HepG2 (cell line): ENCODE results near the gene C1GALT1. TPM values are rescaled to one million over a fixed set of nuclear protein-coding genes. Genes with fewer than 3 reads are reported as not detected.
A peak's percentile ranks its signal among the peaks of the same experiment; 100 is the strongest.

ENCODE experiments used
- ARID3A ChIP-seq: IDR thresholded peaks from 2 replicates; pipeline ENCODE4 v1.6.1; 2012; ENCODE audit warnings: low read depth, low read length, improper control_type of control experiment
- ARID5B ChIP-seq: IDR thresholded peaks from 2 replicates; pipeline ENCODE4 v1.4.0; 2020; ENCODE audit warnings: mild to moderate bottlenecking, missing genetic modification reagents
- ATF1 ChIP-seq: IDR thresholded peaks from 2 replicates; pipeline ENCODE4 v1.6.1; 2016; ENCODE audit warnings: mild to moderate bottlenecking, control low read depth
- ATF4 ChIP-seq, 2 experiments: fragments of 450-650 bp in 1 of 2; sonication (generic) in 1 of 2; formaldehyde crosslinking; IDR thresholded peaks; 2 replicates each; pipeline versions ENCODE4 v1.5.0 to v1.8.0; 2020 to 2022; ENCODE audit warnings: mild to moderate bottlenecking in 1 of 2, missing genetic modification reagents in 1 of 2
- EHMT2 ChIP-seq: fragments of 200-600 bp; sonication (generic); IDR thresholded peaks from 2 replicates; pipeline ENCODE4 v1.7.0; 2017; ENCODE audit warnings: antibody characterized with exemption, low read depth, low read length, borderline replicate concordance
- FOXA3 ChIP-seq: IDR thresholded peaks from 2 replicates; pipeline ENCODE4 v1.6.1; 2016; ENCODE audit warnings: missing genetic modification reagents, missing compliant biosample characterization
- FOXJ3 ChIP-seq: sonication (generic); formaldehyde crosslinking; IDR thresholded peaks from 2 replicates; pipeline ENCODE4 v1.4.0; 2020; ENCODE audit warnings: missing genetic modification reagents, mild to moderate bottlenecking, borderline replicate concordance
- ISL2 ChIP-seq: sonication (generic); formaldehyde crosslinking; IDR thresholded peaks from 2 replicates; pipeline ENCODE4 v1.5.0; 2020; ENCODE audit warnings: missing genetic modification reagents
- KAT8 ChIP-seq: IDR thresholded peaks from 2 replicates; pipeline ENCODE4 v1.6.1; 2016; ENCODE audit warnings: missing genetic modification reagents, missing compliant biosample characterization
- KLF16 ChIP-seq, 2 experiments: sonication (generic) in 1 of 2; formaldehyde crosslinking in 1 of 2; IDR thresholded peaks; 2 replicates each; pipeline versions ENCODE4 v1.6.1 to v1.8.0; 2016 to 2023; ENCODE audit warnings: missing genetic modification reagents in 2 of 2, missing compliant biosample characterization in 1 of 2
- MAX ChIP-seq: IDR thresholded peaks from 2 replicates; pipeline ENCODE4 v1.6.1; 2012; ENCODE audit warnings: inconsistent platforms
- NR2C2 ChIP-seq: sonication (generic); formaldehyde crosslinking; IDR thresholded peaks from 2 replicates; pipeline ENCODE4 v1.4.0; 2020; ENCODE audit warnings: missing genetic modification reagents, mild to moderate bottlenecking, moderate library complexity, borderline replicate concordance
- NR2F2 ChIP-seq: IDR thresholded peaks from 2 replicates; pipeline ENCODE4 v1.6.1; 2012; ENCODE audit warnings: low read depth, inconsistent platforms, borderline replicate concordance
- NR3C1 ChIP-seq: sonication (generic); formaldehyde crosslinking; IDR thresholded peaks from 2 replicates; pipeline ENCODE4 v1.4.0; 2020; ENCODE audit warnings: missing genetic modification reagents
- PPARG ChIP-seq: conservative IDR thresholded peaks from 2 replicates; pipeline ENCODE4 v1.6.1; 2016; ENCODE audit warnings: missing biosample characterization, missing genetic modification reagents
- SAP130 ChIP-seq: IDR thresholded peaks from 2 replicates; pipeline ENCODE4 v1.6.1; 2016; ENCODE audit warnings: low read depth
- ZNF644 ChIP-seq: IDR thresholded peaks from 2 replicates; pipeline ENCODE4 v1.6.1; 2016; ENCODE audit warnings: low read depth
- ZSCAN5A ChIP-seq: sonication (generic); formaldehyde crosslinking; IDR thresholded peaks from 2 replicates; pipeline ENCODE4 v1.8.0; 2022; ENCODE audit warnings: mild to moderate bottlenecking, missing genetic modification reagents, borderline replicate concordance
- polyA plus RNA-seq, 8 experiments: library from polyadenylated mRNA; depleted of rRNA in 3 of 8; stranded (reverse) in 7 of 8; unstranded in 1 of 8; fragments of >200 nt; fragmentation: Illumina TruSeq in 4 of 8; extraction: Trizol in 4 of 8; gene quantifications; 2 replicates each; pipeline versions ENCODE4 v1.2.1 to v1.2.3, GENCODE V29; 2011 to 2016; ENCODE audit warnings: low read depth in 4 of 8, missing spikeins in 1 of 8, mixed read lengths in 1 of 8; ENCODE audit not compliant: insufficient read depth in 1 of 8
- total RNA-seq, 5 experiments: library from RNA; depleted of rRNA; stranded (reverse); fragments of >200 nt; fragmentation: Illumina TruSeq; extraction: Trizol; gene quantifications; 2 replicates each; pipeline ENCODE4 v1.2.3, GENCODE V29; 2016; ENCODE audit warnings: low read depth in 1 of 5

C1GALT1 gene
- total and polyA plus RNA-seq, 2 of the 13 experiments (the other 11 are each of a cell fraction or from before 2014, with no cell fraction given), result 57.1 to 65.9 TPM

GRCh38 chr7:7136466-7137381 is 45.6 kb upstream of the C1GALT1 start (continued):
- TF ChIP-seq ARID3A, result peak; percentile 71
- TF ChIP-seq NR2C2 (CRISPR knock-in tag), result peak; percentile 41; the same call in 1 of the 2 replicates
- no peak for TF ChIP-seq ZNF644 (CRISPR knock-in tag)
- TF ChIP-seq FOXA3 (CRISPR knock-in tag), result peak; percentile 71
- TF ChIP-seq ATF4 (CRISPR knock-in tag; IDR thresholded peaks at IDR 0.05), result peak in 1 of 2 experiments; percentile 53; a peak in 1 of 4 replicates
- peak; percentile 49; the same call in 1 of the 2 replicates for TF ChIP-seq KAT8 (CRISPR knock-in tag)
- 0 out of 2 replicates have a peak, but pooled peaks have one; percentile 32 for TF ChIP-seq NR2F2
- peak; percentile 45; the same call in 1 of the 2 replicates for TF ChIP-seq ZSCAN5A
- peak; percentile 12; the same call in 1 of the 2 replicates for TF ChIP-seq SAP130
- peak; percentile 65 for TF ChIP-seq ARID5B
- peak; percentile 43; the same call in 1 of the 2 replicates for TF ChIP-seq ATF1
- TF ChIP-seq NR3C1, result no peak
- TF ChIP-seq ISL2, result peak; percentile 74; the same call in 1 of the 2 replicates
- TF ChIP-seq EHMT2, result 0 out of 2 replicates have a peak, but pooled peaks have one; percentile 35
- 0 out of 4 replicates have a peak, but pooled peaks of 1 of the 2 experiments have one; percentile 26 for TF ChIP-seq KLF16 (CRISPR knock-in tag; IDR thresholded peaks at IDR 0.05)
- TF ChIP-seq PPARG (CRISPR knock-in tag), result 0 out of 2 replicates have a peak, but pooled peaks have one; percentile 31
- no peak for TF ChIP-seq MAX
- TF ChIP-seq FOXJ3 (CRISPR knock-in tag), result peak; percentile 56; the same call in 1 of the 2 replicates
